ENCODE data around the gene THAP4. TPM values are rescaled to one million over a fixed set of nuclear protein-coding genes. Genes with fewer than 3 reads are reported as not detected.

Gene THAP4
- total and polyA plus RNA-seq, 2 of the 13 experiments (the other 11 are each of a cell fraction or from before 2014, with no cell fraction given): 59.7 to 75.7 TPM

- peaks cover 4 to 31% of the 10 kb centered on the region in 2 experiments; a peak in 4 of 5 replicates for H3K27me3 ChIP-seq (ENCODE audit: control insufficient read depth in 1 of 2, insufficient read depth in 2 of 2, low read length in 2 of 2)
- CTCF ChIA-PET (ENCODE audit: low intra/inter-chr PET ratio, low total read pairs): no interaction called here
- FAIRE-seq (no peak), DNase-seq (ENCODE audit: low spot score) (no peak), ATAC-seq (peak; percentile 53)
- POLR2A ChIA-PET: interaction anchor here (1.4 kb wide), 1 partner anchor 226 kb away, joined by 4 read pairs; the partner anchor contains the start of genes HDLBP and SEPTIN2
- peak overlapping the region; percentile 91 for H3K4me2 ChIP-seq (ENCODE audit: low read depth, low read length)
- no peak overlapping the region for H3K27ac ChIP-seq (ENCODE audit: extremely low read length, insufficient read depth, low read length)
- in situ Hi-C loops (cut with HindIII; ENCODE audit: extremely low pct_ligation_motif_present, low pct_unique_long_range_greater_than_20kb): no loop called here
- H3K9me3 ChIP-seq (ENCODE audit: low read length): no peaks in the 10 kb centered on the region
- peaks cover 47% of the 10 kb centered on the region for H3K4me1 ChIP-seq (ENCODE audit: insufficient read depth, low read length)
- peak overlapping the region; percentile 59 to 79 (median 65) for H3K4me3 ChIP-seq (replicated peaks in 1 of 3; ENCODE audit: insufficient read depth in 1 of 3, low read depth in 2 of 3, low read length in 3 of 3)
- BruUV-seq (replicated peaks): no TSS peak
- H2AFZ ChIP-seq (ENCODE audit: low read length): peak overlapping the region; percentile 39
- H3K9ac ChIP-seq (ENCODE audit: insufficient read depth, low read depth, low read length): peak overlapping the region; percentile 61
- no peaks in the 10 kb centered on the region for H4K20me1 ChIP-seq (ENCODE audit: insufficient read depth, low read length)
- H3K79me2 ChIP-seq (ENCODE audit: insufficient read depth, low read length): no peaks in the 10 kb centered on the region
- intact Hi-C loops (cut with micrococcal nuclease; ENCODE audit: unreplicated experiment): no loop called here
- H3K36me3 ChIP-seq (replicated peaks in 1 of 2; ENCODE audit: control insufficient read depth in 1 of 2, insufficient read depth in 2 of 2, low read length in 2 of 2): no peaks in the 10 kb centered on the region
- WGBS (ENCODE audit: low lambda C conversion rate): 17% methylated on average over 65 of the region's 68 CpGs
- TF ChIP-seq ZNF12 (CRISPR knock-in tag; IDR thresholded peaks at IDR 0.05): no peak
- no peak for TF ChIP-seq NFE2L1 (CRISPR knock-in tag; IDR thresholded peaks at IDR 0.05; ENCODE audit: borderline replicate concordance)
- TF ChIP-seq ZC3H13 (CRISPR knock-in tag; IDR thresholded peaks at IDR 0.05): peak; percentile 36; the same call in 1 of the 2 replicates
- no peak for TF ChIP-seq ZNF639 (CRISPR knock-in tag; conservative IDR thresholded peaks at IDR 0.05)
- TF ChIP-seq, protein P1, sequence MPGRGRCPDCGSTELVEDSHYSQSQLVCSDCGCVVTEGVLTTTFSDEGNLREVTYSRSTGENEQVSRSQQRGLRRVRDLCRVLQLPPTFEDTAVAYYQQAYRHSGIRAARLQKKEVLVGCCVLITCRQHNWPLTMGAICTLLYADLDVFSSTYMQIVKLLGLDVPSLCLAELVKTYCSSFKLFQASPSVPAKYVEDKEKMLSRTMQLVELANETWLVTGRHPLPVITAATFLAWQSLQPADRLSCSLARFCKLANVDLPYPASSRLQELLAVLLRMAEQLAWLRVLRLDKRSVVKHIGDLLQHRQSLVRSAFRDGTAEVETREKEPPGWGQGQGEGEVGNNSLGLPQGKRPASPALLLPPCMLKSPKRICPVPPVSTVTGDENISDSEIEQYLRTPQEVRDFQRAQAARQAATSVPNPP (CRISPR knock-in tag; IDR thresholded peaks at IDR 0.05): no peak
- no peak for TF ChIP-seq ZFAT (CRISPR knock-in tag; conservative IDR thresholded peaks at IDR 0.05)
- no peak for TF ChIP-seq MTA3 (CRISPR knock-in tag; IDR thresholded peaks at IDR 0.05)
- no peak for TF ChIP-seq ZNF562 (CRISPR knock-in tag; IDR thresholded peaks at IDR 0.05; ENCODE audit: borderline replicate concordance)
- no peak for TF ChIP-seq NR3C1 (CRISPR knock-in tag; IDR thresholded peaks at IDR 0.05)
- TF ChIP-seq DMAP1 (CRISPR knock-in tag; IDR thresholded peaks at IDR 0.05): no peak
- TF ChIP-seq ZNF709 (CRISPR knock-in tag; IDR thresholded peaks at IDR 0.05): no peak
- TF ChIP-seq, protein P2, sequence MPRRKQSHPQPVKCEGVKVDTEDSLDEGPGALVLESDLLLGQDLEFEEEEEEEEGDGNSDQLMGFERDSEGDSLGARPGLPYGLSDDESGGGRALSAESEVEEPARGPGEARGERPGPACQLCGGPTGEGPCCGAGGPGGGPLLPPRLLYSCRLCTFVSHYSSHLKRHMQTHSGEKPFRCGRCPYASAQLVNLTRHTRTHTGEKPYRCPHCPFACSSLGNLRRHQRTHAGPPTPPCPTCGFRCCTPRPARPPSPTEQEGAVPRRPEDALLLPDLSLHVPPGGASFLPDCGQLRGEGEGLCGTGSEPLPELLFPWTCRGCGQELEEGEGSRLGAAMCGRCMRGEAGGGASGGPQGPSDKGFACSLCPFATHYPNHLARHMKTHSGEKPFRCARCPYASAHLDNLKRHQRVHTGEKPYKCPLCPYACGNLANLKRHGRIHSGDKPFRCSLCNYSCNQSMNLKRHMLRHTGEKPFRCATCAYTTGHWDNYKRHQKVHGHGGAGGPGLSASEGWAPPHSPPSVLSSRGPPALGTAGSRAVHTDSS (CRISPR knock-in tag; conservative IDR thresholded peaks at IDR 0.05): no peak
- no peak for TF ChIP-seq SNAPC2 (CRISPR knock-in tag; IDR thresholded peaks at IDR 0.05)
- no peak for TF ChIP-seq ZNF503 (CRISPR knock-in tag; IDR thresholded peaks at IDR 0.05)
- TF ChIP-seq MED1 (CRISPR knock-in tag; IDR thresholded peaks at IDR 0.05): peak; percentile 35; the same call in 1 of the 2 replicates
- no peak for TF ChIP-seq HMGA1 (CRISPR knock-in tag; conservative IDR thresholded peaks at IDR 0.05)
- peak; percentile 14 for TF ChIP-seq HNRNPK (IDR thresholded peaks at IDR 0.05; ENCODE audit: low read depth, low read length, poor library complexity, severe bottlenecking)
- no peak for TF ChIP-seq ZNF543 (CRISPR knock-in tag; IDR thresholded peaks at IDR 0.05)
- no peak for TF ChIP-seq ARID2 (CRISPR knock-in tag; IDR thresholded peaks at IDR 0.05; ENCODE audit: borderline replicate concordance)
- TF ChIP-seq ZNF430 (CRISPR knock-in tag; IDR thresholded peaks at IDR 0.05): no peak
Observed at GRCh38 chr2:241540771-241541561, 96.0 kb downstream of the THAP4 start.
